Pancreas (tissue), 10 donors: ENCODE measurements around the gene TSPYL1. TPM values are rescaled to one million over a fixed set of nuclear protein-coding genes. Genes with fewer than 3 reads are reported as not detected.

Experiments used
- ATAC-seq, 4 donors: fragments of 200-7000 bp; cut with Tn5 transposase; one replicate each; pipeline versions ENCODE4 v1.8.0 to v1.9.1; 2020; ENCODE audit warnings: mild to moderate bottlenecking in 4 of 4, moderate library complexity in 4 of 4
- DNase-seq, 6 donors: peaks; one replicate each; pipeline ENCODE4 v3.0.0-alpha.2; 2020
- FAIRE-seq: peaks from 2 replicates; lab custom pipeline; 2012; peaks lifted over from hg19 to GRCh38; lab: Jason Lieb, UNC
- H3K27ac ChIP-seq, 4 donors: fragments of 200-600 bp; sonication (generic); 1 replicate in 3 of 4; 2 replicates in 1 of 4; pipeline versions ENCODE4 v1.5.0 to v1.8.0; 2020
- H3K27me3 ChIP-seq, 4 donors: fragments of 200-600 bp; one replicate each; pipeline ENCODE4 v1.8.0; 2021
- H3K36me3 ChIP-seq, 3 donors: fragments of 200-600 bp; sonication (generic) in 1 of 3; one replicate each; pipeline versions ENCODE4 v1.5.0 to v1.8.0; 2020 to 2021
- H3K4me1 ChIP-seq, 3 donors: fragments of 200-600 bp; one replicate each; pipeline ENCODE4 v1.8.0; 2021
- H3K4me3 ChIP-seq, 4 donors: fragments of 200-600 bp; sonication (generic) in 2 of 4; one replicate each; pipeline versions ENCODE4 v1.5.0 to v1.8.0; 2020 to 2021
- H3K9me3 ChIP-seq, 4 donors: fragments of 200-600 bp; one replicate each; pipeline ENCODE4 v1.8.0; 2021
- WGBS, 2 donors: extraction: QIAGEN DNeasy Blood & Tissue Kit; methylation state at CpG; one replicate each; pipeline ENCODE4 v1.1.7; 2013; 5-methylcytosine and 5-hydroxymethylcytosine counted together
- intact Hi-C, 3 donors: fragments of 100-400 bp; cut with DNase I; formaldehyde crosslinking; loops; one replicate each; pipeline versions ENCODE4 v1.11.1 to v1.14.2; 2022
- polyA plus RNA-seq, 2 donors: library from polyadenylated mRNA; stranded (reverse); fragments of 200-250 nt; gene quantifications; one replicate each; pipeline ENCODE4 v1.2.3, GENCODE V29; 2013
- total RNA-seq, 6 donors: library from RNA; stranded (reverse); fragmentation: NEBNext Ultra II Directional in 4 of 6; extraction: Animal tissue kit (Norgen Biotek cat#: 25700) in 4 of 6; gene quantifications; one replicate each; pipeline versions ENCODE4 v1.2.1 to v1.2.4, GENCODE V29; 2021 to 2023
- TF ChIP-seq, protein P1 (sequence below), 4 donors: fragments of 200-600 bp; sonication (generic) in 3 of 4; IDR thresholded peaks; one replicate each; pipeline versions ENCODE4 v1.5.0 to v1.8.0; 2021; ENCODE audit warnings: antibody characterized with exemption in 4 of 4
- donor health status: healthy with polysubstance abuse.
- donor health status: DM: no; HTN: no; CAD: no; lungs with moderate emphysema.
- donor health status: DM: no; HTN: no; CAD: no.
- donor health status: control.
- donor health status: control.
- donor health status: Bipolar disorder and iron deficiency.
- donor health status: DM: yes; HTN: yes; CAD: no.
- donor health status: DM: no; HTN: no; CAD: no.
- donor health status: DM: no; HTN: no; CAD: no.
- donor health status: DM: yes; HTN: yes; CAD: no.

TSPYL1 gene
- total and polyA plus RNA-seq, 8 donors: 11.9 to 50.3 (median 37.2) TPM

DNA sequence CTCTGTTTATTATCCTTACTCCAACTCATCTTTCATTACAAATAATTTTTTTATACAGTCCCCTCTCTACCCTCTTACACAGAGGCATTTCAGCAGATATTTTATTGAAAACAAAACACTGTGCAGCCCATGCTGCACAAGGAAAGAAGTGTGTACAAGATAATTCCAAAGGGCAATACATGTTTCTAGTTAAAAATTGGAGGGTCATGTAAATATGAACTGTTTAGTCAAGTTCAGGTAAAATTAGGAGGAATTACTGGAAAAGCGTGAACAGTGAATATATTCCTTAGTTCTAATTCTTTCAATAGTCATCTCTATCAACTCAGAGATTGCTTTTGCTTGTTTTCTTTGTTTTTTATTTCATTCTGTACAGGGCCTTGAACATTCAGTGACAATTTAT lies 27.9 kb upstream of the TSPYL1 start:
- no peaks in the 10 kb centered on the region for H3K27me3 ChIP-seq
- ATAC-seq (no peak), DNase-seq (no peak), FAIRE-seq (no peak)
- H3K27ac ChIP-seq: no peak overlapping the region
- H3K4me1 ChIP-seq: no peaks in the 10 kb centered on the region
- 93 to 94% methylated on average over 1 of the region's 1 CpG for WGBS, 2 donors
- H3K9me3 ChIP-seq: no peaks in the 10 kb centered on the region
- TF ChIP-seq, protein P1, sequence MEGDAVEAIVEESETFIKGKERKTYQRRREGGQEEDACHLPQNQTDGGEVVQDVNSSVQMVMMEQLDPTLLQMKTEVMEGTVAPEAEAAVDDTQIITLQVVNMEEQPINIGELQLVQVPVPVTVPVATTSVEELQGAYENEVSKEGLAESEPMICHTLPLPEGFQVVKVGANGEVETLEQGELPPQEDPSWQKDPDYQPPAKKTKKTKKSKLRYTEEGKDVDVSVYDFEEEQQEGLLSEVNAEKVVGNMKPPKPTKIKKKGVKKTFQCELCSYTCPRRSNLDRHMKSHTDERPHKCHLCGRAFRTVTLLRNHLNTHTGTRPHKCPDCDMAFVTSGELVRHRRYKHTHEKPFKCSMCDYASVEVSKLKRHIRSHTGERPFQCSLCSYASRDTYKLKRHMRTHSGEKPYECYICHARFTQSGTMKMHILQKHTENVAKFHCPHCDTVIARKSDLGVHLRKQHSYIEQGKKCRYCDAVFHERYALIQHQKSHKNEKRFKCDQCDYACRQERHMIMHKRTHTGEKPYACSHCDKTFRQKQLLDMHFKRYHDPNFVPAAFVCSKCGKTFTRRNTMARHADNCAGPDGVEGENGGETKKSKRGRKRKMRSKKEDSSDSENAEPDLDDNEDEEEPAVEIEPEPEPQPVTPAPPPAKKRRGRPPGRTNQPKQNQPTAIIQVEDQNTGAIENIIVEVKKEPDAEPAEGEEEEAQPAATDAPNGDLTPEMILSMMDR (IDR thresholded peaks at IDR 0.05): no peak
- H3K36me3 ChIP-seq: no peaks in the 10 kb centered on the region
- intact Hi-C loops: no loop called here
- no peak overlapping the region for H3K4me3 ChIP-seq

DNA sequence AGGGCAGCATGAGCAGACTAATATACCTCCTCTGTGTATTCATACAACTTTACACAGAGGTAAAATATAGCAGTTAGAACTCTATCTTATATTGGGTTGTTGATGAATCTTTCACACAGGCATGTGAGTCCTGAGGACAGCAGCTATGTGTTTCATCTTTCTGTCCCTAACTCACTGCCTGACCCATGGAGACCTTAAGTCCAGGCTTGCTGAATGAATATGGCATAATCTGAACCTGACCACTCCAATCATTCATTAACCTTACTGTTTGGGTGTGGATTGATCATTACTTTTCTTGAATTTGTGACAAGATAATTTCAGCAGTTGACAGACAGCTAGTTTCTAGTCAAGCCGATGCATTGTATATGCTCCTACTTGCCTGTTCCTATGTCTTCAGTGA lies 27.3 kb upstream of the TSPYL1 start:
- intact Hi-C loops: no loop called here
- DNase-seq (no peak), FAIRE-seq (no peak), ATAC-seq (no peak)
- H3K36me3 ChIP-seq: no peaks in the 10 kb centered on the region
- 96 to 98% methylated on average over 1 of the region's 1 CpG for WGBS, 2 donors
- H3K27ac ChIP-seq: no peak overlapping the region
- no peaks in the 10 kb centered on the region for H3K9me3 ChIP-seq
- H3K27me3 ChIP-seq: no peaks in the 10 kb centered on the region
- no peak overlapping the region for H3K4me3 ChIP-seq
- TF ChIP-seq, protein P1 (IDR thresholded peaks at IDR 0.05): no peak
- no peaks in the 10 kb centered on the region for H3K4me1 ChIP-seq

- ATAC-seq (no peak), DNase-seq (no peak), FAIRE-seq (no peak)
- intact Hi-C loops: no loop called here
- H3K27ac ChIP-seq: no peak overlapping the region
- TF ChIP-seq, protein P1 (IDR thresholded peaks at IDR 0.05): no peak
- no peaks in the 10 kb centered on the region for H3K9me3 ChIP-seq
- H3K27me3 ChIP-seq: no peaks in the 10 kb centered on the region
- H3K4me3 ChIP-seq: no peak overlapping the region
- H3K4me1 ChIP-seq: no peaks in the 10 kb centered on the region
- H3K36me3 ChIP-seq: no peaks in the 10 kb centered on the region
Measured at GRCh38 chr6:116304538-116305097, 24.9 kb upstream of the TSPYL1 start.

GRCh38 chr6:116301104-116301503 lies 21.4 kb upstream of the TSPYL1 start:
- Histone ChIP-seq H3K27me3 (no peaks in the 10 kb centered on the region), H3K9me3 (no peaks in the 10 kb centered on the region), H3K4me3 (no peak overlapping the region), H3K4me1 (no peaks in the 10 kb centered on the region), H3K27ac (no peak overlapping the region), H3K36me3 (no peaks in the 10 kb centered on the region)
- ATAC-seq (no peak), FAIRE-seq (no peak), DNase-seq (no peak)
- TF ChIP-seq, protein P1 (IDR thresholded peaks at IDR 0.05): no peak
- intact Hi-C loops: no loop called here
- 89 to 93% methylated on average over 3 of the region's 3 CpGs for WGBS, 2 donors

DNA sequence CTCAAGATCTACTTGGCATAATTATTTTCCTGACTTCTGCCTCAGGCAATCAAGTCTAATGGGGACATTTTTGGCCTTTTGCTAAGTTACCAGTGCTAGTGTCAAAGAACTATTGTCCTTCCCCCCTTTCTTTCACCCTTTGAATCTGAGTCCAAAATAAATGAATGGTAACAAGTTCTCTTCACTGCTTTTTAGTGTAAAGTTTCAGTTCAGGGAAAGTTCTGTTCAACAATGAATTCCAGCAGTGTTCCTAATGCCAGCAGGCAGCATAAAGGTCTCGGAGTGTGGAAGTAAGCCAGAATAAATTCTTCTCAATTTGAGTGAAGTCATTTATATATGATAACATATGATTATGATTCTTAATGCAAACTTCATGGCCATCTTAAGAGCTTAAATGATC lies 20.8 kb upstream of the TSPYL1 start:
- ATAC-seq (no peak), FAIRE-seq (no peak), DNase-seq (no peak)
- H3K4me3 ChIP-seq: no peak overlapping the region
- TF ChIP-seq, protein P1 (IDR thresholded peaks at IDR 0.05): no peak
- H3K9me3 ChIP-seq: no peaks in the 10 kb centered on the region
- no peak overlapping the region for H3K27ac ChIP-seq
- H3K27me3 ChIP-seq: no peaks in the 10 kb centered on the region
- intact Hi-C loops: no loop called here
- H3K4me1 ChIP-seq: no peaks in the 10 kb centered on the region
- 91 to 97% methylated on average over 1 of the region's 1 CpG for WGBS, 2 donors
- no peaks in the 10 kb centered on the region for H3K36me3 ChIP-seq
